ENCODE results near the gene KRT31. TPM values are rescaled to one million over a fixed set of nuclear protein-coding genes. Genes with fewer than 3 reads are reported as not detected.

Gene KRT31
- total RNA-seq (2022), result not detected in 2 replicates
- not detected for Bru-seq, nascent RNA
- not detected for BruChase-seq, experiment 1, labeled RNA remaining after a 2-hour chase
- not detected for BruChase-seq, experiment 2, labeled RNA remaining after a 6-hour chase
- long read RNA-seq, result 0 reads

- H3K27me3 Mint-ChIP-seq (ENCODE audit: insufficient read depth, unreplicated experiment), result no peaks in the 10 kb centered on the region
- no peaks in the 10 kb centered on the region for H3K4me1 Mint-ChIP-seq (ENCODE audit: low read depth, unreplicated experiment)
- no peak within 1 kb of the TSS for H3K4me3 Mint-ChIP-seq (ENCODE audit: unreplicated experiment)
- CTCF ChIA-PET, result no interaction called here
- H3K36me3 ChIP-seq (ENCODE audit: control insufficient read depth, insufficient read depth, low read length), result no peaks in the 10 kb centered on the region
- intact Hi-C loops (cut with micrococcal nuclease; ENCODE audit: unreplicated experiment), result no loop called here
- no peaks in the 10 kb centered on the region for H3K9me3 ChIP-seq
- H3K9me3 Mint-ChIP-seq (ENCODE audit: unreplicated experiment), result no peaks in the 10 kb centered on the region
- POLR2A ChIA-PET, result no interaction called here
- no peak within 1 kb of the TSS for H3K27ac Mint-ChIP-seq (ENCODE audit: unreplicated experiment)
- H3K4me3 ChIP-seq (ENCODE audit: low read depth, low read length), result no peak within 1 kb of the TSS
- no peak for DNase-seq
- no peaks in the 10 kb centered on the region for H3K27me3 ChIP-seq (replicated peaks; ENCODE audit: control insufficient read depth, insufficient read depth, low read length)
- no peaks in the 10 kb centered on the region for H3K36me3 Mint-ChIP-seq (ENCODE audit: insufficient read depth, unreplicated experiment)
- H3K4me1 ChIP-seq, result no peaks in the 10 kb centered on the region
- no peak for TF ChIP-seq CTCF (IDR thresholded peaks at IDR 0.05; ENCODE audit: insufficient read depth in 1 of 2, low read depth in 1 of 2, low read length in 1 of 2, severe bottlenecking in 1 of 2, unreplicated experiment in 1 of 2)
- BruUV-seq (replicated peaks), result no TSS peak
These were observed at the start of gene KRT31 for GRCh38 chr17:41396996-41397660. Gene KRT31, minus strand, starts transcription at chr17:41397608. Its CDS starts 69 bp downstream, at chr17:41397539.

GRCh38 chr17:41446806-41447205 is 49.4 kb upstream of the KRT31 start:
- ChIA-PET POLR2A (interaction anchor here (0.6 kb wide), 1 partner anchor 379 kb away, joined by 4 read pairs; no protein-coding TSS in a partner anchor), CTCF (interaction anchor here (0.6 kb wide), 1 partner anchor 1091 kb away, joined by 3 read pairs; no protein-coding TSS in a partner anchor)
- BruUV-seq (replicated peaks), result no TSS peak
- intact Hi-C loops (cut with micrococcal nuclease; ENCODE audit: unreplicated experiment), result no loop called here
- no peaks in the 10 kb centered on the region for H3K27me3 ChIP-seq (replicated peaks; ENCODE audit: control insufficient read depth, insufficient read depth, low read length)
- Mint-ChIP-seq H3K4me1 (ENCODE audit: low read depth, unreplicated experiment) (peaks cover 6% of the 10 kb centered on the region), H3K27ac (ENCODE audit: unreplicated experiment) (no peak overlapping the region), H3K27me3 (ENCODE audit: insufficient read depth, unreplicated experiment) (no peaks in the 10 kb centered on the region), H3K36me3 (ENCODE audit: insufficient read depth, unreplicated experiment) (no peaks in the 10 kb centered on the region), H3K9me3 (ENCODE audit: unreplicated experiment) (peaks cover 24% of the 10 kb centered on the region), H3K4me3 (ENCODE audit: unreplicated experiment) (no peak overlapping the region)
- no peak overlapping the region for H3K4me3 ChIP-seq (ENCODE audit: low read depth, low read length)
- H3K36me3 ChIP-seq (ENCODE audit: control insufficient read depth, insufficient read depth, low read length), result no peaks in the 10 kb centered on the region
- no peak for DNase-seq
- no peak for TF ChIP-seq CTCF (IDR thresholded peaks at IDR 0.05; ENCODE audit: insufficient read depth in 1 of 2, low read depth in 1 of 2, low read length in 1 of 2, severe bottlenecking in 1 of 2, unreplicated experiment in 1 of 2)
- H3K9me3 ChIP-seq, result peaks cover 7% of the 10 kb centered on the region
- no peaks in the 10 kb centered on the region for H3K4me1 ChIP-seq

GRCh38 chr17:41444640-41445039 is 47.2 kb upstream of the KRT31 start:
- Histone ChIP-seq H3K4me1 (no peaks in the 10 kb centered on the region), H3K4me3 (ENCODE audit: low read depth, low read length) (no peak overlapping the region), H3K36me3 (ENCODE audit: control insufficient read depth, insufficient read depth, low read length) (no peaks in the 10 kb centered on the region), H3K27me3 (replicated peaks; ENCODE audit: control insufficient read depth, insufficient read depth, low read length) (no peaks in the 10 kb centered on the region), H3K9me3 (no peaks in the 10 kb centered on the region; the same call in 1 of the 2 replicates)
- Mint-ChIP-seq H3K27ac (ENCODE audit: unreplicated experiment) (no peak overlapping the region), H3K36me3 (ENCODE audit: insufficient read depth, unreplicated experiment) (no peaks in the 10 kb centered on the region), H3K27me3 (ENCODE audit: insufficient read depth, unreplicated experiment) (no peaks in the 10 kb centered on the region), H3K9me3 (ENCODE audit: unreplicated experiment) (peaks cover 3% of the 10 kb centered on the region), H3K4me3 (ENCODE audit: unreplicated experiment) (no peak overlapping the region), H3K4me1 (ENCODE audit: low read depth, unreplicated experiment) (no peaks in the 10 kb centered on the region)
- no peak for TF ChIP-seq CTCF (IDR thresholded peaks at IDR 0.05; ENCODE audit: insufficient read depth in 1 of 2, low read depth in 1 of 2, low read length in 1 of 2, severe bottlenecking in 1 of 2, unreplicated experiment in 1 of 2)
- ChIA-PET CTCF (no interaction called here), POLR2A (no interaction called here)
- intact Hi-C loops (cut with micrococcal nuclease; ENCODE audit: unreplicated experiment), result no loop called here
- no peak for DNase-seq
- BruUV-seq (replicated peaks), result no TSS peak
